HG02610 (cell line): ENCODE results near the gene GNAT3.

Source experiments
- ATAC-seq: cut with Tn5 transposase; IDR thresholded peaks from one replicate; pipeline ENCODE4 v1.9.1; 2021; ENCODE audit warnings: mild to moderate bottlenecking, moderate library complexity; ENCODE audit not compliant: unreplicated experiment

Gene GNAT3

DNA sequence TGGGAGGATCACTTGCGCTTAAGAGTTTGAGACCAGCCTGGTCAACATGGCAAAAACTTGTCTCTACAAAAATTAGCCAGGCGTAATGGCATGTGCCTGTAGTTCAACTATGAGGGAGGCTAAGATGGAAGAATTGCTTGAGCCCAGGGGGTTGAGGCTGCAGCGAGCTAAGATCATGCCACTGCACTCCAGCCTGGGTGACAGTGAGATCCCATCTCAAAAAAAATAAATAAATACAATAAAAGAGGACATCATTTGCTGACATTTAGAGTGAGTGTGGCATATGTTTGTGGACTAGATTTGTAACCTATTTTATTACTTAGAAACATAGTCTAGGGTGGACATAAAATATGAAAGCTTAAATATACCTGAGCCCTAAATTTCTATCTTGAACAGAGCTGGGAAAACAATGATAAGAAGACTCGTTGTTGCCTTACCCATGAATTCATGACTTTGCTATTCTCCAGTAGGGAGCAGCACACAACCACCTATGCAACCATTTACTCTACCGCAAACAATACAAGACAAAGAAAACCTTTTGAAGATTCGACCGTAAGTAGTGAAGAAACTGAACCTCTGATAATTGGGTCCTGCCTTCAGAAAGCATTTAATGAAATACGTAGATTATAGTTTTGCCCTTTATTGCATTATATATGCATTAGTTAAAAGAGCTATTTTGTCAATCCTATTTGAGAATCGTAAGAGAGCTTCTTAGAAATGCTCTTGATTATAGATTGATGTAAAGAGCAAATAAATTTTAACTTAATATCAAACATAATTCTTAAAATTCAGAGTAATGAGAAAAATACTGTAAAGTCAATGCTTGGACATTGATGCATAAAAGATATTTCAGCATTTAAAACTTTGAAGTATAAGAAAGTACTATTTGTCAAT lies 83.5 kb downstream of the GNAT3 start:
- ATAC-seq, result no peak

DNA sequence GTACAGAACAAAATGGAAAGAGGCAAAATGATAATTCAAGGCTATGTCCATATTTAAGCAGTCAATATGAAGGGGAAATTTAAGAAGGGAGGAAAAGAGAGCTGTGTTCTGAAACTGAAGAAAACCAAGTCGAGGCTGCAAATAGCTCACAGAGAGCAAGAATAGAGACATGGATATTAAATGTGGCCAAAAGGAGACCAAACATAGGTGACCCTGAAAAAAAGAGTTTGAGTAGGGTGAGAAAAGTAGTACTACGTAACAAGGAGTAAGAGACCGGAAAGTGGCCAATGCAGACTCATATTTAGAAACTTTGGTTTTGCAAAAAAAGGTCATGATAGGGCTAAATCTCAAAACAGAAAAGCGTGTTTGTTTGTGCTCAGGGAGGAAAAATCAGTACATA lies 84.6 kb downstream of the GNAT3 start:
- ATAC-seq, result no peak

DNA sequence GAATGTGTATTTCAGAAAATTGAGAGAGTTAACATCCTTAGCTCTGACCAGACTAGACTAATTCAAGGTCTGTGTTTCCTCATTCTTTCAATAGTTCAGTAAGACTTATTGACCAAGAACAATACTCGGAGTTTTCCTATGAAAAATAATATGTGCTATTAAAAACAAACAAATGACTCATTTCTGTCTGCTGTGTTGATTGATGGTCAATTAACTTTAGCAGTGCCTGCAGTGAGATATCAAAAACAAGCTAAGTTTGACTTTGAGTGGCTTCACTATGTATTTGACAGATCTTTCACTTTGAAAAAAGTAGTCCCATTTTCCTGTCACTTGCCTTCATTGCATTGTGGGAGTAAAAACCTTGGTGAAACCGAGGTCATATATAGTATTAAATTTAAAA lies 91.0 kb downstream of the GNAT3 start:
- no peak for ATAC-seq

DNA sequence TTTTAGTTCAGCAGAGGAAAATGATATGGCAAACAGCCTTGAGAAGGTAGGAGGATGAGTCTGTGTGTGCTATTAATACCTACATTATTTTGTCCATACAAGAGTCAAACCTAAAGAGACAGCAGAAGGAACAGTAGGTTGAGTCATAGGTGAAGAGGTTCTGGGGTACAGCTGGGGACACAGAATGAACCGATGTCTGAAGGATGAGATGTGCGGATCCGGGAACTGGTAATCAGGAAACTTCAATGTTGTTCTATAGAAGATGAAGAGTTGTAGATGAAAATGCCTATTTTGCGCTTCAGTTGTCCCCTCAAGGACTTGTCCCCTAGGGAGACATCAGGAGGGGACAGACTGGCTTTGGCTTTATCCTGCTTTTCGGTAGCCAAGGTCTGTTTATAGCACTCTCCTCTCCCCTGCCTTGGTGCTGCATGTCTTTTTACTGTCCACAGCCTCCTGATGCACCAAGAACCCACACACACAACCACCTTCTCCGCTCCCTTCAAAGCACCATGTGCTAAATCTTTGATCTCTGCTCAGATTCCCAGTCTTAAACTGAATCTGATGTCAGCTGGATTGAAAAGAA lies 94.6 kb downstream of the GNAT3 start:
- no peak for ATAC-seq

DNA sequence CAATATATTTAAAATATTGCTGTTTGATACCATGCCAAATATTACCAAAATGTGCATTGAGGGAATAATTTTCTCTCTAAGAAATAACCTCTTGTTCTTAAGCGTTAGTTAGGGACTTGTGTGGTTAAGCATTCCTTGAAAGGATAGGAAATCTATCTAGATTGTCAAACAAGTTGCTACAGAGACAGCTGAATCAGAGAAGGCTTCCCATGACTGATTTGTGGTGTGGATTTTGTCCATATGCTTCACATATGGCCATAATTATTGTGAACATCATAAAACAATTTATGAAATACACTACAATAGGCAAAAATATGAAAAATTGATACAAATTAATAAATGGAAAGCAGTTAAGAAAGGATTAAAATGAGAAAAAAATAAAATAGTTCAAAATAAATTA lies 96.3 kb downstream of the GNAT3 start:
- no peak for ATAC-seq

DNA sequence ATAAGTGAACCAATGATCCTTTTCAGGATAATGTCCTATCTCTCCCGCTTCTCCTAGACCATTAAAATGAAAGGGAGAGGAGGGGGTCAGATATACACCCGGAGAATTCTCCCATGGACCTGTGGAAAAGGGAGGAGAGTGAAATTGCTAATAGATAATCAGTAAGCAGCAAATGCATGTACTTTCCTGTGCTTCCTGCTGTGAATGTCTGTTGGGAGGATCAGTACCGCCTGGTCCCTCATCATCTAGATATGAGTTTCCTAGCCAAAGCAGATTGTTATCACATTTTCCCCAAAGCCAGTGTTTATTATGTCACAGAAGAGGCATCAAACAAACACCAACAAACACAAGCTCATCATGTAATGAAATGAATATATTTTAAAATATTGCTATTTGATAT lies 96.8 kb downstream of the GNAT3 start:
- no peak for ATAC-seq

DNA sequence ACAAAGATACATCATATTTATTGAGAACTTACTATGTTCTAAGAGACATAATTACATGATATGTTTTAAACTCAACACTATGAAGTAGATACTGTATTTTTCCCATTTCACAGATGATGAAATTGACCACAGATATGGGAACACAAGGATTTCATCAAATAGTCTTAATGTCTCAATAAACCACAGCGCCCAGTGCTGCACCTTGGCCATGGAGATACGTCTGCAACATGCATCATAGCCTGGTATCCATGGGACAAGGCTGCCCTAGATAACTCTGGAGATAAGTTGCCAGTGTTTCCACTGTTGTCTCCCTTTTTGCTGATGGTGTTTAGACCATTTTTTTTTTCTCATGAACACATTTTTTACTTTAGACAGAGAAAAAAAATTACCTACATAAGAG lies 97.5 kb downstream of the GNAT3 start:
- no peak for ATAC-seq

DNA sequence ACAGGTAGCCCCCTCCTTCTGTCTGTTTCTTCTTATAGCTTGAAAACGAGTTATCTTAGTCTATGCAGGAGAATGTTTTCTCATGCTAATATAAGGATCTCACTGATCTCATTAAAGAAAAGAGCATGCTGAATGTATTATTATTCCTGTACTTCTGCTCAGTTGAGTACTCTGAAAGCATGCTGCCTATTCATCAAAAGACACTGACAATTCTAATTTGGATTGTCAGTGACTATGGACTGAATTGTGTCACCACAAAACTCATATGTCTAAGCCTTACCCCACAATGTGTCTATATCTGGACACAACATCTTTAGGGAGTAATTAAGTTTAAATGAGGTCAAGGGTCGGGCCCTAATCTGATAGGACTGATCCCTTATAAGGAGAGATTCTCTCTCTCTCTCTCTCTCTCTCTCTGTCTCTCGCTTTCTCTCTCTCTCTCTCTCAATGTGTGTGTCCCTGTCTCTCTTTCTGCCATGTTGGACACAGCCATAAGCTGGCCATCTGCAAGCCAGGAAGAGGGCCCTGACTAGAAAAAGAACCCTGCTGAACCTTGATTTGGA lies 98.4 kb downstream of the GNAT3 start:
- no peak for ATAC-seq

DNA sequence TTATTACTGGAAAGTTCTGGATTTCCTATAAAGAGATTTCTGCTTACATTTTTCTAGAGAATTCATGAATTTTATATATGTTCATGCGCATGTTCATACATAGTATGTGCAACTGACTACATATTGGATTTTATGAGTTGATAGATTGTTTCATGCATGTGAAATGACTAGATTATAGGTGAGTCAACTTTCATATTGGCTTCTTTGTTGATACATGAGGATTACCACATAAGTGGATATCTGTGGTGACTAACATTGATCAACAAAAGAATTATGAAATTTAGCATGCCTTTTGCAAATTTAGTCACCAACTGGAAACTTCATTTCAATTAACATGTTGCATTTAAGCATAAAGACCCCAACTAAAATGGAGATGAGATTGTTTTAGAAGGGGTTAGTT lies 99.0 kb downstream of the GNAT3 start:
- ATAC-seq, result no peak

DNA sequence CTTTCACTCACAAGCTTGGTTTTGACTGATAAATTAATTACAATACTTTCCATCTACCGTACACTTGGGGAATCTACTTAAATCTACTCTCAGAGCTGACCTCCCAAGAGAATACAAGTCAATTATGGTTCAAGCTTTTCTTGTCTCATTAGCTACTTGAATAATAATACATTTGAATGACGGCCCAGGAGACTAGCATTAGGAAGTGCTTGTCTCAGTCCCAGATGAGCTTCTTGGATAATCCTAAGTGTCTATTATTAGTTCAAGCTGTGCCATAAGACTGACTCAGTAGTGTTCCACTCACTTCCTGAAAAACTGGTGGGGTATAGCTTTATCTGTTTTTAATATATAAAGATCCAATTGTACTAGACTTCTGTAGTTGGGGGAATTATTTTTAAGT lies 100.2 kb downstream of the GNAT3 start:
- no peak for ATAC-seq

DNA sequence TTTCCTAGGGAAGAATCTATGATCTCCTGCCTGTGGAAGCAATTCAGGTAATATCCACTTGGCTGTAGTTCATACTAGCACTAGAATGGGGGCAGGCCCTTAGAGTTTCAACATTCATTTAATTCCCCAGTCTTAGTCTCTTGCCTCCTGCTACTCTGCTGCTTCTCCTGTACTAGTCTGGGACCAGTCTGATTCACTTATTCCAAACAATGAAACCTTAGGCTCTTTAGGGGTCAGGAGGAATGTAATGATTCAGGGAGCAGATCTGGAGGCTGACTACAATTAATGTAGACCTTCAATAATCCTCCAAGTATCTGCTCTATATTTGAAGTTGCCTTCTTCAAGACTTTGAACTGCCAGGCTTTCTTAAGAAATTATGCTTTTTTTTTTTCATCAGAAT lies 101.8 kb downstream of the GNAT3 start:
- no peak for ATAC-seq
